Measurements from ENCODE around the gene TNFRSF25. TPM values are rescaled to one million over a fixed set of nuclear protein-coding genes. Genes with fewer than 3 reads are reported as not detected.

The TNFRSF25 gene
- polyA plus RNA-seq, 1 of the 3 experiments (the other 2 are of a cell fraction) = 20.8 TPM

DNA sequence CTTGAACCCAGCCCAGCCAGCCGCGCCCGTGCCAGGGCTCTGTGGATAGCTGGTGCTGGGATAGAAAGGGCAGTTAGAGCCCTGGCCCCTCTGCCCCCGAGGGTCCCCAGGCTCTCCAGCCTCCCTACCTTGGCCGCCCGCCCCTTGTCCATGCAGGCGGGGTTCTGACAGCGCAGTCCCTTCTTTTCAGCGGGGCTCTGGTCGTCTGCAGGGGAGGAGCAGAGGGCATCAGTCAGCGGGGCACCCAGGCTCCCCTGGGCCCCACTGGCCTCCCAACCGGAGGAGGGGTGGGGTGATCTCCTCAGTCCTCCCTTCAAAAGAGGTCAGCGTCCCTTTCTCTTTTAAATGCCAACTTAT is 30.4 kb upstream of the TNFRSF25 start:
- Histone ChIP-seq H3K36me3 (replicated peaks in 1 of 2; ENCODE audit: control insufficient read depth in 1 of 2, insufficient read depth in 2 of 2, low read length in 1 of 2) (no peaks in the 10 kb centered on the region), H3F3A (replicated peaks; ENCODE audit: insufficient read depth) (peaks cover 22% of the 10 kb centered on the region), H3K27me3 (ENCODE audit: insufficient read depth) (no peaks in the 10 kb centered on the region), H4K20me1 (ENCODE audit: insufficient read depth) (no peaks in the 10 kb centered on the region), H3K9me2 (no peaks in the 10 kb centered on the region), H3K9me3 (no peaks in the 10 kb centered on the region), H3K4me1 (ENCODE audit: control insufficient read depth in 1 of 2, insufficient read depth in 2 of 2, low read depth in 1 of 2, low read length in 1 of 2) (peaks cover 0 to 73% of the 10 kb centered on the region in 2 experiments; a peak in 2 of 4 replicates), H3K4me2 (peak overlapping the region; percentile 95), H3K4me3 (ENCODE audit: low read depth in 2 of 2, low read length in 1 of 2) (peak overlapping the region; percentile 65 to 69), H2AFZ (ENCODE audit: low read depth) (no peak overlapping the region), H3K9ac (no peak overlapping the region; the same call in 1 of the 2 replicates), H3K27ac (ENCODE audit: low read depth in 2 of 2, low read length in 1 of 2) (peak overlapping the region in 1 of 2 experiments; percentile 80; a peak in 2 of 4 replicates), H3K79me2 (ENCODE audit: insufficient read depth) (peaks cover 7% of the 10 kb centered on the region; the same call in 1 of the 2 replicates)
- TF ChIP-seq GATA2 (CRISPR knock-in tag; IDR thresholded peaks at IDR 0.05) (no peak), RXRA (IDR thresholded peaks at IDR 0.05; ENCODE audit: borderline replicate concordance, low read depth) (no peak), TEAD4 (IDR thresholded peaks at IDR 0.05; ENCODE audit: borderline replicate concordance, insufficient read depth) (no peak), FOXJ3 (CRISPR knock-in tag; IDR thresholded peaks at IDR 0.05) (no peak)
- 69% methylated on average over 7 of the region's 13 CpGs for WGBS (ENCODE audit: low lambda C conversion rate)
- DNase-seq = peak; percentile 60
- ChIA-PET CTCF (interaction anchor here (1.0 to 5.8 kb wide), 5 partner anchors 10 to 58 kb away, joined by 4 to 60 read pairs (median 14); partner anchors contain the start of gene NOL9), POLR2A (no interaction called here)

- H3K4me3 ChIP-seq (ENCODE audit: low read depth in 2 of 2, low read length in 1 of 2) = peak overlapping the region; percentile 65 to 69
- H3K9ac ChIP-seq = no peak overlapping the region
- H3K9me2 ChIP-seq = no peaks in the 10 kb centered on the region
- CTCF ChIA-PET = interaction anchor here (0.9 to 5.8 kb wide), 9 partner anchors 10 to 107 kb away, joined by 3 to 60 read pairs (median 5); partner anchors contain the start of genes KLHL21, NOL9 and TAS1R1
- TF ChIP-seq CHD2 (IDR thresholded peaks at IDR 0.05; ENCODE audit: low read length, partially characterized antibody) (no peak), REST (IDR thresholded peaks at IDR 0.05; ENCODE audit: low read depth, low read length) (no peak), NFIC (IDR thresholded peaks at IDR 0.05; ENCODE audit: borderline replicate concordance) (no peak), MXI1 (IDR thresholded peaks at IDR 0.05; ENCODE audit: low read depth, low read length) (no peak), MEF2A (IDR thresholded peaks at IDR 0.05; ENCODE audit: borderline replicate concordance, low read depth) (no peak), TEAD4 (IDR thresholded peaks at IDR 0.05; ENCODE audit: borderline replicate concordance, insufficient read depth) (no peak), JUND (IDR thresholded peaks at IDR 0.05) (no peak), FOXM1 (IDR thresholded peaks at IDR 0.05; ENCODE audit: low read depth) (no peak), RCOR1 (IDR thresholded peaks at IDR 0.05; ENCODE audit: low read length) (no peak), SMC3 (IDR thresholded peaks at IDR 0.05; ENCODE audit: low read depth, low read length) (no peak), POLR2AphosphoS5 (IDR thresholded peaks at IDR 0.05; ENCODE audit: low read depth, low read length) (no peak), ELF1 (IDR thresholded peaks at IDR 0.05) (no peak), NRF1 (IDR thresholded peaks at IDR 0.05; ENCODE audit: low read depth, low read length) (no peak), USF1 (IDR thresholded peaks at IDR 0.05; ENCODE audit: borderline replicate concordance, low read depth) (no peak), IRF3 (IDR thresholded peaks at IDR 0.05; ENCODE audit: low read depth, low read length) (no peak), EZH2phosphoT487 (IDR thresholded peaks at IDR 0.05; ENCODE audit: borderline replicate concordance, low read depth) (no peak)
- H4K20me1 ChIP-seq (ENCODE audit: insufficient read depth) = no peaks in the 10 kb centered on the region
- no peak overlapping the region for H2AFZ ChIP-seq (ENCODE audit: low read depth)
- H3K36me3 ChIP-seq (replicated peaks in 1 of 2; ENCODE audit: control insufficient read depth in 1 of 2, insufficient read depth in 2 of 2, low read length in 1 of 2) = no peaks in the 10 kb centered on the region
- POLR2A ChIA-PET = interaction anchor here (1.2 to 1.5 kb wide), 2 partner anchors 9 to 16 kb away, joined by 4 to 6 read pairs; no protein-coding TSS in a partner anchor
- peak overlapping the region; percentile 95 for H3K4me2 ChIP-seq
- H3F3A ChIP-seq (replicated peaks; ENCODE audit: insufficient read depth) = peaks cover 27% of the 10 kb centered on the region
- 96% methylated on average over 7 of the region's 14 CpGs for WGBS (ENCODE audit: low lambda C conversion rate)
- H3K4me1 ChIP-seq (ENCODE audit: control insufficient read depth in 1 of 2, insufficient read depth in 2 of 2, low read depth in 1 of 2, low read length in 1 of 2) = peaks cover 0 to 71% of the 10 kb centered on the region in 2 experiments; a peak in 2 of 4 replicates
- DNase-seq = no peak
- H3K9me3 ChIP-seq = no peaks in the 10 kb centered on the region
- H3K27ac ChIP-seq (ENCODE audit: low read depth in 2 of 2, low read length in 1 of 2) = peak overlapping the region in 1 of 2 experiments; percentile 80; a peak in 2 of 4 replicates
- H3K27me3 ChIP-seq (ENCODE audit: insufficient read depth) = no peaks in the 10 kb centered on the region
- H3K79me2 ChIP-seq (ENCODE audit: insufficient read depth) = peaks cover 12% of the 10 kb centered on the region; the same call in 1 of the 2 replicates
Measured at GRCh38 chr1:6495540-6496364, 29.8 kb upstream of the TNFRSF25 start.
